Mesenchymal stem cell (in vitro differentiated cells and primary cell): ENCODE results near the gene NUP214.

Experiments
- DNase-seq: peaks from one replicate; pipeline ENCODE4 v3.0.0-alpha.2; 2013
- H2AFZ ChIP-seq: one replicate; pipeline ENCODE4 v1.6.1; 2013; ENCODE audit warnings: low read depth, mild to moderate bottlenecking, control low read depth, inconsistent platforms, low read length, moderate library complexity
- H2AK5ac ChIP-seq: 2 replicates; pipeline ENCODE4 v1.6.1; 2013; ENCODE audit warnings: low read length, moderate library complexity, mild to moderate bottlenecking, inconsistent platforms; ENCODE audit not compliant: severe bottlenecking
- H2BK120ac ChIP-seq: one replicate; pipeline ENCODE4 v1.6.1; 2013; ENCODE audit warnings: low read depth, mild to moderate bottlenecking, inconsistent platforms, low read length, moderate library complexity
- H2BK12ac ChIP-seq, 2 experiments: one replicate each; pipeline ENCODE4 v1.6.1; 2013; ENCODE audit warnings: inconsistent platforms in 2 of 2, low read length in 2 of 2, mild to moderate bottlenecking in 2 of 2, moderate library complexity in 2 of 2, control low read depth in 1 of 2
- H2BK15ac ChIP-seq: one replicate; pipeline ENCODE4 v1.6.1; 2013; ENCODE audit warnings: mild to moderate bottlenecking, low read depth, inconsistent platforms; ENCODE audit not compliant: poor library complexity, severe bottlenecking
- H2BK5ac ChIP-seq: 2 replicates; pipeline ENCODE4 v1.6.1; 2013; ENCODE audit warnings: low read depth, mild to moderate bottlenecking, low read length, control low read depth, inconsistent platforms; ENCODE audit not compliant: poor library complexity, severe bottlenecking
- H3K14ac ChIP-seq, 2 experiments: one replicate each; pipeline ENCODE4 v1.6.1; 2013; ENCODE audit warnings: inconsistent platforms in 2 of 2, low read length in 2 of 2, control low read depth in 1 of 2, mild to moderate bottlenecking in 1 of 2, moderate library complexity in 1 of 2
- H3K18ac ChIP-seq, 2 experiments: one replicate each; pipeline ENCODE4 v1.6.1; 2013; ENCODE audit warnings: inconsistent platforms in 2 of 2, low read length in 2 of 2, control low read depth in 1 of 2, low read depth in 1 of 2, mild to moderate bottlenecking in 1 of 2
- H3K23ac ChIP-seq, 2 experiments: one replicate each; pipeline ENCODE4 v1.6.1; 2013; ENCODE audit warnings: inconsistent platforms in 2 of 2, low read length in 2 of 2, mild to moderate bottlenecking in 2 of 2, moderate library complexity in 2 of 2, control low read depth in 1 of 2
- H3K27ac ChIP-seq: 2 replicates; pipeline ENCODE4 v1.5.1; 2013; ENCODE audit warnings: mild to moderate bottlenecking, moderate library complexity, low read length, control low read depth, inconsistent platforms; ENCODE audit not compliant: poor library complexity, severe bottlenecking
- H3K27me3 ChIP-seq, 2 experiments: 2 replicates each; pipeline versions ENCODE4 v1.6.1 to v1.7.0; 2013; ENCODE audit warnings: low read length in 2 of 2, mild to moderate bottlenecking in 2 of 2, moderate library complexity in 2 of 2, control low read depth in 1 of 2, inconsistent platforms in 1 of 2; ENCODE audit not compliant: control insufficient read depth in 1 of 2, insufficient read depth in 1 of 2
- H3K36me3 ChIP-seq, 2 experiments: 2 replicates each; pipeline versions ENCODE4 v1.6.1 to v1.7.0; 2013; ENCODE audit warnings: low read length in 2 of 2, control low read depth in 1 of 2, inconsistent platforms in 1 of 2, low read depth in 1 of 2, mild to moderate bottlenecking in 1 of 2; ENCODE audit not compliant: insufficient read depth in 2 of 2, control insufficient read depth in 1 of 2
- H3K4ac ChIP-seq, 2 experiments: one replicate each; pipeline ENCODE4 v1.6.1; 2013; ENCODE audit warnings: inconsistent platforms in 2 of 2, low read length in 2 of 2, mild to moderate bottlenecking in 2 of 2, moderate library complexity in 2 of 2, control low read depth in 1 of 2, low read depth in 1 of 2
- H3K4me1 ChIP-seq: 2 replicates; pipeline ENCODE4 v1.6.1; 2013; ENCODE audit warnings: low read depth, low read length, control low read depth; ENCODE audit not compliant: control insufficient read depth, insufficient read depth
- H3K4me2 ChIP-seq: 2 replicates; pipeline ENCODE4 v1.6.1; 2013; ENCODE audit warnings: low read length, mild to moderate bottlenecking, inconsistent platforms; ENCODE audit not compliant: poor library complexity, severe bottlenecking
- H3K4me3 ChIP-seq, 2 experiments: 2 replicates each; pipeline versions ENCODE4 v1.5.1 to v1.7.0; 2013; ENCODE audit warnings: low read length in 2 of 2, mild to moderate bottlenecking in 2 of 2, control low read depth in 1 of 2, low read depth in 1 of 2; ENCODE audit not compliant: insufficient read depth in 1 of 2
- H3K79me1 ChIP-seq: replicated peaks from 2 replicates; pipeline ENCODE4 v1.6.1; 2013; ENCODE audit warnings: mild to moderate bottlenecking, control low read depth, low read length, inconsistent platforms; ENCODE audit not compliant: poor library complexity, severe bottlenecking
- H3K9ac ChIP-seq: 2 replicates; pipeline ENCODE4 v1.7.0; 2013; ENCODE audit warnings: mild to moderate bottlenecking, low read length, moderate library complexity
- H3K9me3 ChIP-seq: 2 replicates; pipeline ENCODE4 v1.7.0; 2013; ENCODE audit warnings: mild to moderate bottlenecking, low read length; ENCODE audit not compliant: control insufficient read depth
- H4K8ac ChIP-seq: one replicate; pipeline ENCODE4 v1.6.1; 2013; ENCODE audit warnings: inconsistent platforms, mild to moderate bottlenecking, low read length, moderate library complexity
- H4K91ac ChIP-seq: one replicate; pipeline ENCODE4 v1.6.1; 2013; ENCODE audit warnings: mild to moderate bottlenecking, low read length, inconsistent platforms
- WGBS: methylation state at CpG from one replicate; pipeline ENCODE4 v1.1.7; 2013; ENCODE audit warnings: mixed read lengths; 5-methylcytosine and 5-hydroxymethylcytosine counted together

The NUP214 gene

DNA sequence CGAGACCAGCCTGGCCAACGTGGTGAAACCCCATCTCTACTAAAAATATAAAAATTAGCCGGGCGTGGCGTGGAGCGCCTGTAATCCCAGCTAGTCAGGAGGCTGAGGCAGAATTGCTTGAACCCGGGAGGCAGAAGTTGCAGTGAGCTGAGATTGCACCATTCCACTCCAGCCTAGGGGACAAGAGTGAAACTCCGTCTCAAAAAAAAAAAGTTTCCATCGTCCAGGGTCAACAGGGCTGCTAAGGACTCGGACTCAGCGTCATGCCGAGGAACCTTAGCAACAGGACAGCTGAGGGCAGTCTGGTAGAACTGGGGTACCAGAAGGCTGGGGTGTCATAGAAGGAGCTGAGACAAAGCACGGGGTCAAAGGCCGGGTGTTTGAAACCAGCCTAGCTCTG lies 129.2 kb downstream of the NUP214 start:
- no peak overlapping the region for H3K4me2 ChIP-seq
- H3K4ac ChIP-seq: peak overlapping the region in 1 of 2 experiments; percentile 24
- H2BK15ac ChIP-seq: no peak overlapping the region
- no peak overlapping the region for H2BK5ac ChIP-seq
- H2BK12ac ChIP-seq: peak overlapping the region in 1 of 2 experiments; percentile 65
- no peak overlapping the region for H3K9ac ChIP-seq
- H2AK5ac ChIP-seq: peak overlapping the region; percentile 19
- no peak overlapping the region for H2BK120ac ChIP-seq
- H4K91ac ChIP-seq: no peak overlapping the region
- H3K18ac ChIP-seq: peak overlapping the region; percentile 18 to 68
- H3K4me3 ChIP-seq: no peak overlapping the region
- no peaks in the 10 kb centered on the region for H3K27me3 ChIP-seq
- DNase-seq: no peak
- peaks cover 11% of the 10 kb centered on the region for H3K4me1 ChIP-seq
- H3K79me1 ChIP-seq: no peaks in the 10 kb centered on the region
- WGBS: 93% methylated on average over 14 of the region's 14 CpGs
- H3K27ac ChIP-seq: no peak overlapping the region
- no peak overlapping the region for H3K23ac ChIP-seq
- H3K36me3 ChIP-seq: no peaks in the 10 kb centered on the region
- H4K8ac ChIP-seq: peak overlapping the region; percentile 50
- H2AFZ ChIP-seq: no peak overlapping the region
- H3K9me3 ChIP-seq: no peaks in the 10 kb centered on the region
- no peak overlapping the region for H3K14ac ChIP-seq

DNA sequence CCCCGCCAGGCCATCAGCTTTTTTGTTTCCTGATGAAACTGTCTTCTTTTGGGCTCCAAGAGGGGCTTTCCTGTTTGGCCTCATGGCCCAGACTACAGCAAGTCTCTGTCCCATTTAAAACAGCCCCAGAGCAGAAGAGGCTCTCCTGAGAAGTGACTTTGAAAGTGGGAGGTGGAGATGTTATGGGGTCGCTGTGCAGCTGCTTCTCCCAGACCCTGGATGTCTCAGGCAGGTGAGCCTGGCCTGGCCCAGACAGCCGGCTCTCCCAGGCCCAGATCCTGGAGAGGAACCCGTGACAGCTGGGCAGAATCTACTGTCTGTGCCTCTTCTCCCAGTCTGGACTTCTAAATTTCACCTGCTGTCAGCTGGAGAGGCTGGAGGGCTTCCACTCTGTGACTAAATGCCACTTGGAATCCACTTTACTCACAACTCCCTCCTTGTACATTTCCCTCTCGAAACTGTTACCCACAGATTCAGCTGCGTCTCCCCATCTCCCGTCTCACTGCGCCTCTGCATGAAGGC lies 130.4 kb downstream of the NUP214 start:
- 88% methylated on average over 8 of the region's 8 CpGs for WGBS
- peak overlapping the region; percentile 41 for H4K8ac ChIP-seq
- no peak for DNase-seq

DNA sequence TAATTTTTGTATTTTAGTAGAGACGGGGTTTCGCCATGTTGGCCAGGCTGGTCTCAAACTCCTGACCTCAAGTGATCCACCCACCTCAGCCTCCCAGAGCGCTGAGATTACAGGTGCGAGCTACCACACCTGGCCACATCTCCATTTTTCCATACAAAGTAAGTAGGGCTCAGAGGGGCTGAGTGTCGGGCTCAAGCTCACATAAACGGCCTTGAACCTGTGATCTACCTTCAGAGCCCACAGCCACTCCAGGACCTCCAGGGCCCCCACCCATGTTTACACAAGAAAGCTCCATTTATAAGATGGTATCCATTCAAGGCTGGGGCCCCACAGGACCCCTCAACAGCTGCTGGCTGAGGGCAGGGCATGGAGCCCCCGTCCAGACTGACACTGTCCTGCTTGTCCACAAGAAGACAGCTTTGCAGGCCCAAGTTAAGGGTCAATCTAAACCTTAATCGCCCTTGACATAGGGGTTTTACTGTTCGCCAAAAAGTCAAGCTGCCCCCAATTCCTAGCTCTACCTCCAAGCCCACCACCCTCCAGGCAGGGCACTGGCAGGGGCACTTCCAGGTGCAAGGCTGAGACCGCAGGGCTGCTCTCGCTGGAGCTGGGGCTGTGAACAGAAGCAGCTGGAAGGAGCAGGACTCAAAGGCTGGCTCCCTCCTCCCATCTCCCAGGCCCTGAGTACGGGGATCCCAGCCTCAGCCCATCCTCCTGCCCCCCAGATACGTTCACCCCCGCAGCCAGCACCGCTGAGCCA lies 132.1 kb downstream of the NUP214 start:
- H2BK15ac ChIP-seq: peak overlapping the region; percentile 66
- DNase-seq: no peak
- no peak overlapping the region for H3K23ac ChIP-seq
- H3K79me1 ChIP-seq: no peaks in the 10 kb centered on the region
- H2BK12ac ChIP-seq: peak overlapping the region; percentile 4 to 87
- H4K8ac ChIP-seq: peak overlapping the region; percentile 21
- H3K14ac ChIP-seq: no peak overlapping the region
- no peak overlapping the region for H3K4me3 ChIP-seq
- no peak overlapping the region for H2AFZ ChIP-seq
- no peaks in the 10 kb centered on the region for H3K27me3 ChIP-seq
- WGBS: 94% methylated on average over 15 of the region's 15 CpGs
- peak overlapping the region; percentile 78 for H4K91ac ChIP-seq
- H3K4me2 ChIP-seq: no peak overlapping the region
- no peak overlapping the region for H2BK120ac ChIP-seq
- no peak overlapping the region for H3K9ac ChIP-seq
- peak overlapping the region in 1 of 2 experiments; percentile 73 for H3K4ac ChIP-seq
- no peak overlapping the region for H2BK5ac ChIP-seq
- no peaks in the 10 kb centered on the region for H3K36me3 ChIP-seq
- H3K4me1 ChIP-seq: peaks cover 11% of the 10 kb centered on the region
- no peak overlapping the region for H3K27ac ChIP-seq
- no peak overlapping the region for H2AK5ac ChIP-seq
- H3K18ac ChIP-seq: peak overlapping the region; percentile 37 to 45
- no peaks in the 10 kb centered on the region for H3K9me3 ChIP-seq

More for the DNA sequence above, 130.4 kb downstream of the NUP214 start:
- H3K18ac ChIP-seq: peak overlapping the region; percentile 97 to 99
- H3K79me1 ChIP-seq: no peaks in the 10 kb centered on the region
- H3K4me1 ChIP-seq: peaks cover 11% of the 10 kb centered on the region
- H3K14ac ChIP-seq: no peak overlapping the region
- no peak overlapping the region for H3K27ac ChIP-seq
- H3K9ac ChIP-seq: peak overlapping the region; percentile 51
- peak overlapping the region; percentile 1 to 20 for H3K4ac ChIP-seq
- H2BK120ac ChIP-seq: peak overlapping the region; percentile 50
- peak overlapping the region; percentile 44 to 46 for H2BK12ac ChIP-seq
- H4K91ac ChIP-seq: peak overlapping the region; percentile 44
- no peaks in the 10 kb centered on the region for H3K9me3 ChIP-seq
- no peak overlapping the region for H2BK5ac ChIP-seq
- H3K27me3 ChIP-seq: no peaks in the 10 kb centered on the region
- no peak overlapping the region for H3K4me2 ChIP-seq
- H2BK15ac ChIP-seq: peak overlapping the region; percentile 77
- H2AFZ ChIP-seq: peak overlapping the region; percentile 88
- no peaks in the 10 kb centered on the region for H3K36me3 ChIP-seq
- no peak overlapping the region for H3K23ac ChIP-seq
- peak overlapping the region in 1 of 2 experiments; percentile 56 for H3K4me3 ChIP-seq
- no peak overlapping the region for H2AK5ac ChIP-seq

DNA sequence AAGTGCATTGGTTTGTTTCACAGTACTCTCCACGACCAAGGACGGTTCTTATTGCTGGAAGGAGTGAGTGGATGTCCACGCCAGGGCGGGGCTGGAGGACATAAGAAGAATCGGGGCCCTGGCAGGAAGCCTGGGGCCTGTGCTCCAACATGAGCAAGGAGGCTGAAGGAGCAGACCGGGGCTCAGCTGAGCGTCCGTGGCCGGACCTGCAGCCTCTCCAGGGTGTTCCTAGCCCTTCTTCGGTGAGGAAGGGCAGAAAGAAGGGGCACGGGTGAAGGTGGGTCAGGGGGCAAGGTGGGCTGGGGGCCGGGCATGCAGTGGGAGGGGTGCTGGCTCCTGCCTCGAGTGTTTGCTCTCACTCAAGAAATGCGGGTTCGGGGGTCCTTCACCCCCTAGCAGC lies 132.8 kb downstream of the NUP214 start:
- Histone ChIP-seq H3K36me3 (no peaks in the 10 kb centered on the region), H2AFZ (no peak overlapping the region), H3K4ac (no peak overlapping the region), H3K4me1 (peaks cover 11% of the 10 kb centered on the region), H3K9me3 (no peaks in the 10 kb centered on the region), H2BK5ac (no peak overlapping the region), H3K79me1 (no peaks in the 10 kb centered on the region), H3K18ac (peak overlapping the region in 1 of 2 experiments; percentile 53), H4K8ac (no peak overlapping the region), H3K23ac (peak overlapping the region in 1 of 2 experiments; percentile 50), H3K9ac (no peak overlapping the region), H2BK15ac (no peak overlapping the region), H3K4me2 (no peak overlapping the region), H3K4me3 (no peak overlapping the region), H3K14ac (peak overlapping the region in 1 of 2 experiments; percentile 51), H2AK5ac (no peak overlapping the region), H3K27ac (no peak overlapping the region), H2BK120ac (no peak overlapping the region), H3K27me3 (no peaks in the 10 kb centered on the region), H4K91ac (peak overlapping the region; percentile 35), H2BK12ac (peak overlapping the region; percentile 49 to 57)
- DNase-seq: no peak
- 91% methylated on average over 14 of the region's 15 CpGs for WGBS
